GM18520 (cell line): ENCODE results near the gene ACER3.

Source experiments
- ATAC-seq: cut with Tn5 transposase; IDR thresholded peaks from one replicate; pipeline ENCODE4 v1.9.1; 2021; ENCODE audit not compliant: unreplicated experiment

Gene ACER3

GRCh38 chr11:77071671-77072605 is 211.2 kb downstream of the ACER3 start:
- no peak for ATAC-seq

DNA sequence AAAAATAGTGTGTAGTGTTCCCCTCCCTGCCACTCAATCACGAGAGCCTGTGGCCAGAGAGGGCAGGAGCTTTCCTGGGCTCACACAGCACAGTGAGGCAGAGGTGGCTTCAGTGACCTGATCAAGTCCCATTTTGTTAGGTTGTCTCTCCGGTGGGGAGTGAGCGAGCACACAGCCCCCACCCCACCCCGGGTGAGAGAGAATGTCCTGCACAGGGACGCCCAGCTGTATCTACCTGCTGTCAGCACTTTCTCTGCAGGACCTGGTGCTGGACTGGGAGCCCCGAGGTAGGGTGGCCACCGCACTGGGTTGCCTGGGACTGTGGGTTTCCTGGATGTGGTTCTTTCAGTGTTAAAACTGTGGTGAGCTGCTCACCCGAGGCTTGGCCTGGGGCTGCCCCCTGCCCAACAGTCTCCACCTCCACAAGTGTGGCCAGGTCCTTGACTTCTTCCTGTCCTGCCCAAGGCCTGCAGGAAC is 212.2 kb downstream of the ACER3 start:
- ATAC-seq: no peak

DNA sequence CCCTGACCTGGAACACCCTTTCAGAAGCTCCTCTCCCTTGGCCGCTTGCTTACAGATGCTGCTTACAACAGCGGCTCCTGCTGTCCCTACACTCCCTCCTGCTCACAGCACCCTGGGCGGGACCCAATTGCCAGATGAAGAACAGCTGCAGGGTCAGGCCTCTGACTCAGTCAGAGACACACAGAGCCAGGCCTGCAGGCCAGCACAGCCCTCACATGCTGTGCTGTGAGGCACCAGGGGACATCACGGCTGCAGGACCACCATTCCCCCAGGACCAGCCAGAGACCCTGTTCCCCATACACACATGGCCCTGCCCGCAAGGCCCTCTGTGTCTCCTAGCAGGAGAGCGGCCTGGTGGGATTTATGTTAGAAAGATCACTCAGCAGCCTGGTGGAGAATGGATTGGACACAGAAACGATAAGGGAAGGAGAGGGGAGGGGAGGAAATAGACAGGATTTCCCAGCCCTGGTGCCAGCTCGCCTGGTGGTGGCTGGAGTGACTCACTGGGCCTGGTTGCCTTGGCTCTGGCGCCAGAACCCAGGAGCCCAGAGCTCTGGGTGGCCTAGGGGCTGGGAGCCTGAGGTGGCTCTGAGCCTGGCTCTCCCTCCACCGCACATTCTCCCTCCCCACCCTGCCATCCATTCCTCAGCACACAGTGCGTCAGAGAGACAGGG is 212.7 kb downstream of the ACER3 start:
- ATAC-seq: no peak

DNA sequence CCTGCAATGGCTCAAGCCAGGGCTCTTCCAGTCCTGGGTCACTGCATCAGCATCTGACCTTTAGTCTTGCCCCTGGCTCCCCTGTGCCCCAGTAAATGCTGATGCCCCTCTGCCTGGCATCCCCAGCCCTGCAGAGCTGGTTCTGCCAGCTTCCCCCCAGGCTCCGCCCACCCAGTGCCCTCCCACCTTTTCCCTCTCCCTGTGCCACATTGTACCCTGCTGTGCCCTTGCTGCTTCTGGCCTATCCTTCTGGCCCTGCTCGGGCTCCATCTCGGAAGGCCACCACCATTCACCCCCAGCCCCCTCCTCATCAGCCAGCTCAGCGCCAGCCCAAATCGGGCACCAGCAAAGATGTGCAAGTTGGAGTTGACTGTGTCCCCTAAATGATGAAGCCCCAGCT is 213.5 kb downstream of the ACER3 start:
- no peak for ATAC-seq

GRCh38 chr11:77074626-77075221 is 214.0 kb downstream of the ACER3 start:
- no peak for ATAC-seq

- ATAC-seq: no peak
Observed at GRCh38 chr11:77075425-77075905, 214.7 kb downstream of the ACER3 start.
